HCEC 1CT (cell line): ENCODE results near the gene PIWIL1.

Experiments used
- DNase-seq: peaks from one replicate; pipeline ENCODE4 v3.0.0-alpha.2; 2017

PIWIL1 gene

GRCh38 chr12:130338794-130339601 is 1.3 kb downstream of the PIWIL1 start:
- no peak for DNase-seq

- no peak for DNase-seq
Measured at GRCh38 chr12:130339951-130340350, 2.3 kb downstream of the PIWIL1 start.

GRCh38 chr12:130342442-130342841 is 4.8 kb downstream of the PIWIL1 start:
- DNase-seq = no peak

GRCh38 chr12:130342842-130343241 is 5.2 kb downstream of the PIWIL1 start:
- DNase-seq = no peak

GRCh38 chr12:130344529-130344928 is 6.8 kb downstream of the PIWIL1 start:
- no peak for DNase-seq

- DNase-seq = no peak
Measured at GRCh38 chr12:130345292-130345691, 7.6 kb downstream of the PIWIL1 start.

- DNase-seq = no peak
Measured at GRCh38 chr12:130347588-130347987, 9.9 kb downstream of the PIWIL1 start.

- DNase-seq = no peak
Measured at GRCh38 chr12:130350715-130351114, 13.0 kb downstream of the PIWIL1 start.

- DNase-seq = no peak
Measured at GRCh38 chr12:130351326-130351725, 13.6 kb downstream of the PIWIL1 start.

- DNase-seq = no peak
Measured at GRCh38 chr12:130353081-130353480, 15.4 kb downstream of the PIWIL1 start.

GRCh38 chr12:130354407-130354806 is 16.7 kb downstream of the PIWIL1 start:
- no peak for DNase-seq

GRCh38 chr12:130356222-130356621 is 18.5 kb downstream of the PIWIL1 start:
- no peak for DNase-seq

- DNase-seq = no peak
Measured at GRCh38 chr12:130357241-130357640, 19.6 kb downstream of the PIWIL1 start.

- DNase-seq = no peak
Measured at GRCh38 chr12:130357729-130358330, 20.1 kb downstream of the PIWIL1 start.

GRCh38 chr12:130362060-130362459 is 24.4 kb downstream of the PIWIL1 start:
- DNase-seq = no peak

GRCh38 chr12:130364578-130364977 is 26.9 kb downstream of the PIWIL1 start:
- DNase-seq = no peak

- no peak for DNase-seq
Measured at GRCh38 chr12:130366159-130366558, 28.5 kb downstream of the PIWIL1 start.

- DNase-seq = no peak
Measured at GRCh38 chr12:130367003-130367402, 29.3 kb downstream of the PIWIL1 start.

GRCh38 chr12:130367523-130367922 is 29.8 kb downstream of the PIWIL1 start:
- no peak for DNase-seq

- DNase-seq = no peak
Measured at GRCh38 chr12:130369816-130370215, 32.1 kb downstream of the PIWIL1 start.

- no peak for DNase-seq
Measured at GRCh38 chr12:130371296-130371695, 33.6 kb downstream of the PIWIL1 start.

- no peak for DNase-seq
Measured at GRCh38 chr12:130372936-130373335, 35.2 kb downstream of the PIWIL1 start.

GRCh38 chr12:130374083-130374482 is 36.4 kb downstream of the PIWIL1 start:
- no peak for DNase-seq
